Stimulated activated CD4-positive, alpha-beta T cell treated with anti-CD3 and anti-CD28 coated beads, TNF-alpha, amount 100 ng/mL, for 48 hours (primary cell): ENCODE data around the gene C2orf42.
A peak's percentile ranks its signal among the peaks of the same experiment; 100 is the strongest.
"Not testable (repeated sequence)": the region's sequence is repeated elsewhere in the genome, so short reads cannot be mapped to it uniquely, and the experiment has no call there.

Source experiments
- DNase-seq, 3 donors: peaks; one replicate each; pipeline ENCODE4 v3.0.0-alpha.2; 2020; ENCODE audit warnings: low read depth in 3 of 3

The C2orf42 gene

DNA sequence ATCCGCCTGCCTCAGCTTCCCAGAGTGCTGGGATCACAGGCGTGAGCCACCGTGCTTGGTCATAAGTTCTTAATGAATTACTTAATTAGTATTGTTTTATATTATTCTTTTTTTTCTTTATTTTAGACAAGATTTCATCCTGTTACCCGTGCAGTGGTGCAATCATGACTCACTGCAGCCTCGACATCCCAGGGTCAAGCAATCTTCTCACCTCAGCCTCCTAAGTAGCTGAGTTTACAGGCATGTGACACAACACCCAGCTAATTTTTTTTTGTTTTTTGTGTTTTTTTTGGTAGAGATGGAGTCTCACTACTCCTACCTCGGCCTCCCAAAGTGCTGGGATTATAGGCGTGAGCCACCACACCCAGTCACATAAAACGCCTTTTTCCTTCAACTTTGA, 17.3 kb downstream of the C2orf42 start:
- DNase-seq, result no peak

GRCh38 chr2:70169654-70170245, 21.1 kb downstream of the C2orf42 start:
- DNase-seq, result not testable (repeated sequence)

DNA sequence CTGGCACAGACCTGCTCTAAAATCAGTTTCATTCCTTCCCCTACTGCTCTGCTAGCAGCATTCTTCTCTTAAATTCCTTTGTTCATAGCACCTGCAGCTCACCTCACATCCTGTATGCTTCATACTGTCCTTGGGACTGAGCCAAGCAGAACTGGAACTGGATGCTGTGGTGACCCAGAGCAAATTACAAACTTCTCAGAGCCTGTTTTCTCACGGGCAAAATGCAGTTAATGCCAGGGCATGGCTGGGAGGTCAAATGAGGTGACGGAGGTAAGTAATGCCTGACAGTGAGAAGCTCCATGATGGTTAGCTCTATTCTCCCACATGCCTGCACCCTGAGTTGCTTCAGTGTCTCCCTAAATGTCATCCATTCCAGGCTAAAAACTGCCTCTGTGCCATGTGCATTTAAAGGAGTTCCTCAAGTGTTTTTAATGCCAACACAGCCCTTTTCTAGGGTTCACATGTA, 29.7 kb downstream of the C2orf42 start:
- DNase-seq, result no peak

DNA sequence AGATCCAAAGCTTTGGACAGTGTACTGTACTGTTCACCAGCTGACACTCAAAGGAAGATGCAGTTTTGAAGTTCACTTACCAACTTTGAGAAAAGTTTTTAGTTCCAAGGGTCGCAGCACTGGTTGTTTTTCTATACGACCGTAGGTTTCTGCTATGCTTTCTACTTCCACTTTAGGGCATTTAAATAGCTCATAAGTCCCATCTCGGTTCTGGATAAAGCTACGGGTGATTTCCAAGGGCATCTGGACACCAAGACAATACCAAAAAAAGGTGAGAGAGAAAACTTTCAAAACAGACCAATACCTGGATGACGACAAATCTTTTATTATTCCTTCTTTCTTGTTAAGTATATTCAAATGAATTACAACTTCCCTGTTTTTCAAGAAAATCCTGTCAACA, 30.3 kb downstream of the C2orf42 start:
- no peak for DNase-seq

DNA sequence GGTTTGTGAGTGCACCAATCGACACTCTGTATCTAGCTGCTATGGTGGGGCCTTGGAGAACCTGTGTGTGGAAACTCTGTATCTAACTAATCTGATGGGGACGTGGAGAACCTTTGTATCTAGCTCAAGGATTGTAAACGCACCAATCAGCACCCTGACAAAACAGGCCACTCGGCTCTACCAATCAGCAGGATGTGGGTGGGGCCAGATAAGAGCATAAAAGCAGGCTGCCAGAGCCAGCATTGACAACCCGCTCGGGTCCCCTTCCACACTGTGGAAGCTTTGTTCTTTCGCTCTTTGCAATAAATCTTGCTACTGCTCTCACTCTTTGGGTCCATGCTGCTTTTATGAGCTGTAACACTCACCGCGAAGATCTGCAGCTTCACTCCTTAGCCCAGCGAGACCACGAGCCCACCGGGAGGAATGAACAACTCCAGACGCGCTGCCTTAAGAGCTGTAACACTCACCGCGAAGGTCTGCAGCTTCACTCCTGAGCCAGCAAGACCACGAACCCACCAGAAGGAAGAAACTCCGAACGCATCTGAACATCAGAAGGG, 41.6 kb downstream of the C2orf42 start:
- DNase-seq, result not testable (repeated sequence)

- not testable (repeated sequence) for DNase-seq
These were observed 42.5 kb downstream of the C2orf42 start for GRCh38 chr2:70148211-70148760.

DNA sequence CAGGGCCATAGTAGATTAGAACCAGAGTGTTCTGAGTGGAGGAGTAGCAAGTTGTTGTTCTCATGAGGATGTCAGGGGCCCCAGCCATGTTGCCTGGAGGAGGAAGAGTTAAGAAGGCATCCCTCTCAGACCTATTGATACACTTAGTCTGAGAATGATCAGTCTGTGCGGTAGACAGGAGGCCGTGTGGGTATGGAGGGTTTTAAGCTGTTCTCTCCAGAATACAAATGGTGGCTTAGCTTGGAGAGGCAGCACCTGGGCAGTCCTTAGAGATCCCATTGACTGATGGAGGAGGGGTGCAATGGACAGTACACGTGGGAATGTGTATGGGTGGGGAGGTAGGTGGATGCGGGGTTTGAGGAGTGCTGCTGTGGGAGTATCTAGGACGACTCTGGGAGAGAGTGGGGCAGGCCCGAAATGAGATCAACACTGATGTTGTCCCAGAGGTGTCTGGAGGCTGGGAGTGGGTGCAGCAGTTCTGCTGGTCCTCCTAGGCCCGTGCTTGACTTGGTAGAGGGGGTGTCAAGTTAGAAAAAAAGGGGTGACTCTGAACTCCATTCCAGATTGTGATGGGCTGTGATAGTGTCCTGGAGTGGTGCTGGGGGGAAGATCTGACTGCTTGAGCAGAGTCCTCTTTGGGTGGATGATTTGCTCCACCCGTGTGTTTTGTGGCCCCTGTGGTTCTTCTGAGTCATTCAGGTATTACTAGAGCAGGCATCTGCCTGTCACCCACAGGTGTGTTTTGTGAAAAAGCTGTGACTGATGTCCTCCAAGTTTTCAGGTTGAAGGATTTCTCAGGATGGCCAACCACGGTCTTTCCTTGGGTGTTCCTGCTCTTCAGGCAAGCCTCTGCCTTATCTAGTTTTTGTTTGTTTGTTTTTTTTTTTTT, 44.7 kb downstream of the C2orf42 start:
- no peak for DNase-seq

DNA sequence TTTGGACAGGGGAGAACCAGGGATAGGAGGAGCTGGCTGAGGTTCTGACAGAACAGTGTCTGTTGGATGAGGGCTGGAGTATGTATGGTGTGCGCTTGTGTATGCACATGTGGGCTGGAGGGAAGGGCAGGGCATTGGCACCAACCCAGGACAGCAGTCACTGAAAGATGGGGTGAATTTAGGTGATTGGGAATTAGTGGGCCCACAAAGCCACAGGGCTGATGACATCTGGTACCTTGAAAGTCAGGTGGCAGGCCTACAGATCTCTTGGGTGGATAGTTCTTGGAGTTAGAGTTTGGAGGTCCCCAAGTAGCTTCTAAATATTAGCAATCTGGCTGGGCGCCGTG, 45.7 kb downstream of the C2orf42 start:
- no peak for DNase-seq

DNA sequence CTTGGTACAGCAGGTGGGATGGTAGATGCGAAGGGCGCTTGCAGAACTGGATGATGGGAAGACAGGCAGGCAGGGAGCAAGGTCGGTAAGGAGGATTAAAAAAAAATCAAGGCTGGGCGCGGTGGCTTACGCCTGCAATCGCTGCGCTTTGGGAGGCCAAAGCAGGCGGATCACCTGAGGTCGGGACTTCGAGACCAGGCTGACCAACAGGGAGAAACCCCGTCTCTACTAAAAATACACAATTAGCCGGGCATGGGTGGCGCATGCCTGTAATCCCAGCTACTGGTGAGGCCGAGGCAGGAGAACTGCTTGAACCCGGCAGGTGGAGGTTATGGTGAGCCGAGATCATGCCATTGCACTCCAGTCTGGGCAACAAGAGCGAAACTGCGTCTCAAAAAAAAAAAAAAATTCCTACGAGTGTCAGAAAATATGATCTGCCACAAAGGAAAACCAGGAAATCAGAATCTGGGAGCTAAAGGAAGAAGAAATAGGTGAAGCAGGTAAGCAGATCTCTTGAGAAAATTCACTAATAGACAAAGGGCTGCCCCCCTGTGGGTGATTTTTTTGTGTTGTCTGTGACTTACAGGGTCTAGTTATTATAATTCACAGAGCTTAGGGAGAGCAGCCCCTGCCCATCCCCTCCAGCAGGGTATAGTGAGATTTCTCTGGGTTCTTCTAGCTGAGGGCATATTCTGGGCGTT, 46.2 kb downstream of the C2orf42 start:
- no peak for DNase-seq

GRCh38 chr2:70143314-70144150, 47.3 kb downstream of the C2orf42 start:
- no peak for DNase-seq

- DNase-seq, result peak; percentile 99
These were observed 48.1 kb downstream of the C2orf42 start for GRCh38 chr2:70142590-70143313.

DNA sequence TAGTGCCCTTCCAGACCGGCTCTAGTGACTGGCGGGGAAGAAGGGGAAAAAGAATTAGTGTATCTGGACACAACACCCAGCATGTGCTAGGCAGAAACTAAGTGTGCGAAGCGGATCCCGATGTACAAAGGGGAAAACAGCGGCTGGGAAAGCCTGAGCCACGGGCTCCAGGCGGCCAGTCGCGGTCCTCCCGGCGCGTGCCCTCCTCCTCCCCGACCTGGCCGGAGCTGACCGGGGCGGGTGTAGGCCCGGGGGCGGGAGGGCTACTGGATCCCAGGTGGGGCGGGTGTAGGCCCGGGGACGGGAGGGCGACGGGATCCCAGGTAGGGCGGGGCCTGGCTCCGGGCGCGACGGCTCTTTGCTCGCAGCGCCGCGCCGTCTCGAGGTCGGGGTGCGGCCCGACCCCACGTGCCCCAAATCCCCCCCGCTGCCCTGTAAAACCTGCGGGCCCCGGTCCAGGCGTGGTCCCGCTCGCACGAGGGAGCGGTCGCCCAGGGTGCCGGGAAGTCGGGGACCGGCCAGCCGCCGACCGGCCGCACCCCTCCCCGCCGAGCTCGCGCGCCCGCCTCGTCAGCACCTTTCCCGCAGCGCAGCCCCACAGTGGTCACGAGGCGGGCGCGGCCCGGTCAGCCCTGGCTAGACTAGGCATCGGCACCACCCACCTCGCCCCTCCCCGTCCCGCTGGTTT, 48.8 kb downstream of the C2orf42 start:
- DNase-seq, result peak in 1 of 3 donors; percentile 65

- DNase-seq, result peak in 2 of 3 donors; percentile 61 to 62
These were observed 49.5 kb downstream of the C2orf42 start for GRCh38 chr2:70141212-70141901.

DNA sequence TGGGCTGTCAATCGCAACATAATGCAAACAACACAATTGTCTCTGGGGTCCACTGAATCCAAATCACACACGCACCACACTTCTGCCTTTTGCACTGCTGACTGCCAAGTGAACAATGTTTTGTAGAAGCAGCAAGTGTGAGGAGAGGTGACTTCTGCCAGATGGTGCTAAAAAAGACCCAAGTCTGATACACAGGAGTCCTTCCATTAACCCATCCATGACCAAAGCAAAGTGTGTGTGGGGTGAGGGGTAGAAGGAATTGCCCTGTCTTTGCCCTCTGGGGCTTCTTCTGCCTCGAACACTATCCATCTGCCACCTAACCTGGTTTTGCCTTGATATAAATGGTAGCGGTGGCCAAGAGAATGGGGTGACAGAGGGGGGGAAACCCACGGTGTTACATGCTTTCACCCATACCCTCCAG, 50.0 kb downstream of the C2orf42 start:
- no peak for DNase-seq

GRCh38 chr2:70134323-70134983, 56.4 kb downstream of the C2orf42 start:
- not testable (repeated sequence) for DNase-seq

GRCh38 chr2:70133491-70134322, 57.1 kb downstream of the C2orf42 start:
- DNase-seq, result no peak

DNA sequence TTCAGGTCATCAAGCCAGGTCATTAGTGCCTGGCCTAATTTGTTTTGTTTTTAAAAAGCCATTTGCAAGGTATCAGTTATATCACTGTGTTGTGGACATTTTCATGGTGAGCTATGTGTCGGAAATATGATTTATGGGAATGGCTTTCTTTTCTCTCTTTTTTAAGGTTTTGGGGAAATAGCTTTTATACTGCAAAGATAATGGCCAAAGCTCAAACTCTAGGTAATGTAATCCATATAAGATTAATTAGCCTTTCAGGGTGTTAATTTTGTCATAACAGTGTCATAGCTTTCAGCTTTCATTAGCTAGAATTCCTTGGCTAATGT, 57.7 kb downstream of the C2orf42 start:
- DNase-seq, result no peak
